SK-N-SH (cell line): ENCODE measurements around the gene EVX1.

Experiments used
- NFIC ChIP-seq: IDR thresholded peaks from 2 replicates; pipeline ENCODE4 v1.4.0; 2012; ENCODE audit warnings: borderline replicate concordance
- TF ChIP-seq, protein P1 (sequence below): IDR thresholded peaks from 2 replicates; pipeline ENCODE4 v1.4.0; 2012; ENCODE audit warnings: low read depth
- TF ChIP-seq, protein P2 (sequence below): fragments of 200-600 bp; sonication (generic); IDR thresholded peaks from 2 replicates; pipeline ENCODE4 v1.6.1; 2017; ENCODE audit warnings: antibody characterized with exemption, mild to moderate bottlenecking, moderate library complexity

- TF ChIP-seq, protein P1, sequence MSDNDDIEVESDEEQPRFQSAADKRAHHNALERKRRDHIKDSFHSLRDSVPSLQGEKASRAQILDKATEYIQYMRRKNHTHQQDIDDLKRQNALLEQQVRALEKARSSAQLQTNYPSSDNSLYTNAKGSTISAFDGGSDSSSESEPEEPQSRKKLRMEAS = no peak
- no peak for TF ChIP-seq NFIC
- TF ChIP-seq, protein P2, sequence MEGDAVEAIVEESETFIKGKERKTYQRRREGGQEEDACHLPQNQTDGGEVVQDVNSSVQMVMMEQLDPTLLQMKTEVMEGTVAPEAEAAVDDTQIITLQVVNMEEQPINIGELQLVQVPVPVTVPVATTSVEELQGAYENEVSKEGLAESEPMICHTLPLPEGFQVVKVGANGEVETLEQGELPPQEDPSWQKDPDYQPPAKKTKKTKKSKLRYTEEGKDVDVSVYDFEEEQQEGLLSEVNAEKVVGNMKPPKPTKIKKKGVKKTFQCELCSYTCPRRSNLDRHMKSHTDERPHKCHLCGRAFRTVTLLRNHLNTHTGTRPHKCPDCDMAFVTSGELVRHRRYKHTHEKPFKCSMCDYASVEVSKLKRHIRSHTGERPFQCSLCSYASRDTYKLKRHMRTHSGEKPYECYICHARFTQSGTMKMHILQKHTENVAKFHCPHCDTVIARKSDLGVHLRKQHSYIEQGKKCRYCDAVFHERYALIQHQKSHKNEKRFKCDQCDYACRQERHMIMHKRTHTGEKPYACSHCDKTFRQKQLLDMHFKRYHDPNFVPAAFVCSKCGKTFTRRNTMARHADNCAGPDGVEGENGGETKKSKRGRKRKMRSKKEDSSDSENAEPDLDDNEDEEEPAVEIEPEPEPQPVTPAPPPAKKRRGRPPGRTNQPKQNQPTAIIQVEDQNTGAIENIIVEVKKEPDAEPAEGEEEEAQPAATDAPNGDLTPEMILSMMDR = no peak
These were observed 33.6 kb upstream of the EVX1 start for GRCh38 chr7:27208998-27209397.
